HG03432 (cell line): Measurements from ENCODE around the gene ITPK1.

Source experiments
- ATAC-seq: cut with Tn5 transposase; IDR thresholded peaks from one replicate; pipeline ENCODE4 v1.9.1; 2021; ENCODE audit warnings: mild to moderate bottlenecking, moderate library complexity; ENCODE audit not compliant: unreplicated experiment

ITPK1 gene

DNA sequence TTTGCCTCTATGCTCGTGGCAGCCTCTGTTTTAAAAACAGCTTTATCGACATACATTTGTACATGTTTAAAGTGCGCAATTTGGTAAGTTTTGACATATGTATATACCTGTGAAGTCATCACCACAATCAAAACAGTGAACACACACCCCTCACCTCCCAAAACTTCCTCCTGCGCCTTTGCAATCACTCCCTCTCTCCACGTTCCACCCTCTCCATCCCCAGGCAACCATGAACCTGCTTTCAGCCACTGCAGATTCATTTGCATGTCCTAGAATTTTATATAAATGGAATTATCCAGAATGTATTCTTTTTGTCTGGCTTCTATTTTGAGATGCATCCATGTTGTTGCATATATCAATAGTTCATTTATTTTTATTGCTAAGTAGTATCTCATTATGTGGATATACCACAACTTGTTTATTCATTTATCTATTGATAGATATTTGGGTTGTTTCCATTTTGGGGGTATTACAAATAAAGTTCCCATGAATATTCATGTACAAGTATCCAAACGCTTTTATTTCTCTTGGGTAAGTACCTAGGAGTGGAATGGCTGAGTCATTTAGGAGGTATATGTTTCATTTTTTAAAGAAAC lies 208.3 kb downstream of the ITPK1 start:
- no peak for ATAC-seq

DNA sequence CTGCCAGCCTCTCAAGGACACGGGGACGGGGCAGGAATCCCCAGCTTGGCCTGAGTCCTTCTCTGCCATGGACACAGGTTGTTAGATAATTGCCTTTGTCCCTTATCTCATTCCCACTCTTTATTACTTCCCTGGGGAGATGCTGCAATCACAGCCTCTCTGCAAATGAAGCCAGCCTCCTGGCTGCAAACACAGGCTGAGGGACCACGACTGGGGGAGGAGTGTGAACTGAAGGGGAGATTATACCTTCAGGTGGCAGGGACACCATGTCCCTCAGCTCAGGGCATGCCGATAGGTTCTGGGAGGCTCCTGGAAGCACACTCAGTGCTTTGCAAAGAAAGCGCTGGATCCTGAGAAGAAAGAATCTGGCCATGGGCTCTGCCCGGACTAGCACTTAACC lies 208.9 kb downstream of the ITPK1 start:
- ATAC-seq, result no peak

DNA sequence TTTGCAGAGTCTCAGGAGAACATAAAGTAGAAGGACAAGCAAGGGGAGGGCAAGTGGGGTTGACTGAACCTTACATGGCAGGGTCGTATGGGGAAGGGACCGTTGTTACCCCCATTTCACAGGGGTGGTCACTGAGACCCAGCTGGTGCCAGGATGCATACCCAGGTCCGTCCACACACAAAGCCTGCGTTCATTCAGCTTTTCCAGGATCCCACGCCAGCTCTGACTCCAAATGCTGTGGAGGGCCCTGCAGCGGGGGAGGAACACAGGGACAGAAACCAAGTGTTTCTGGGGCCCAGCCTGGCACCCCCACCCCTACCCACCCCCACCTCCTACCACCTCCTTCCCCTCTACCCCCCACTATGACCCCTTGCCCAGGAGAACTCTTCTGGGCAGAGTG lies 209.3 kb downstream of the ITPK1 start:
- no peak for ATAC-seq

DNA sequence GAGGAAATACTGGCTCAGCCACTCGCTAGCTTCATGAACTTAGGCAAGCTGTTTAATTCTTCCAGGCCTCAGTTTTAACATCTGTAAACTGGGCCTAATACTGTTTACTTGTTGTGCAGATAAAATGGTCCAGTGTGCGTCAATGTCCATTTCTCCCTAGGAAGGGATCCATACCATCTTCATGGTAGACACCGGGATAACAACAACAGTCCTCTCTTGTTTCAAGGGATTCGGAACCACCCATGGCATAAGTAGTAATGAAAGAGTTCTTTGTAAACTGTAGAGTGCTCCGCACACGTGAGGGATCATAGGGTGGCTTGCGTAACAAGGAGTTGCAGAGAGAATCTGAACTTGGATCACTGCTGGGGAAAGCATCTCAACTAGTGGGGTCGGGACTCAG lies 210.1 kb downstream of the ITPK1 start:
- ATAC-seq, result no peak

DNA sequence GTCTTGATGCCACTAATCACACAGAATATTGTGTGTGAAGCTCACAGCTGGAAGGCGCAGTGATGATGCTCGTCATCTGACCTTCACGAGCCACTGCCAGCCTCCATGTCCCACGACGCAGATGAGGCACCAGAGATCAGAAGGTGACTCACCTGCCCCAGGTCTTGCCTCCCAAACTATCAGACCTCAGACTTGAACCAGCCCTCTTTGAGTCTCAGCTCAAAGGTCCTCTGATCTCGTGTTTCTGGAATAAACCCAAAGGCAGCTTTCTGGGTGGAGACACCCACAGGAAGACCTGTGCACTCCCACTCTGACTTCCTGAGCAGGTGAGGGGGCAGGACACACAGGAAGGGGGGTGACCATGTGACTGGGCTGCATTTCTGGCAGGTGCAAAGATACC lies 212.4 kb downstream of the ITPK1 start:
- no peak for ATAC-seq

DNA sequence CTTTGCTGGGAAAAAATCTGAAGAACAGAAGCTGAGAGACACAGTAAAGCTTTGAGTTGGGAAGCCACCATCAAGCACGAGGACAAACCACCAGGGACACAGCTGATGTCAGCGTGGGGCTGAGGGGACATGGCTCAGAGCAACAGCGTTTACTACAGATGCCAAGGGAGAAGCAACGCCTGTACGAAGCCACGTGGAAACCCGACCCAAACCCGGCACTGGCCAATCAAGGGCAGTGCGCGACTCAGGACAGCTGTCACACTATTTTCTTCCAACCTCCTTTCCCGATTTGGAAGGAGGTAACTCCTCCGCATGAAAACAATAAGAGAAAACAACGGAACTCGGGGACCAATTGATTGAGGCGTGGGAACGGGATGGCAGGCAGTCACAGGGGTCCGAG lies 213.0 kb downstream of the ITPK1 start:
- ATAC-seq, result no peak

DNA sequence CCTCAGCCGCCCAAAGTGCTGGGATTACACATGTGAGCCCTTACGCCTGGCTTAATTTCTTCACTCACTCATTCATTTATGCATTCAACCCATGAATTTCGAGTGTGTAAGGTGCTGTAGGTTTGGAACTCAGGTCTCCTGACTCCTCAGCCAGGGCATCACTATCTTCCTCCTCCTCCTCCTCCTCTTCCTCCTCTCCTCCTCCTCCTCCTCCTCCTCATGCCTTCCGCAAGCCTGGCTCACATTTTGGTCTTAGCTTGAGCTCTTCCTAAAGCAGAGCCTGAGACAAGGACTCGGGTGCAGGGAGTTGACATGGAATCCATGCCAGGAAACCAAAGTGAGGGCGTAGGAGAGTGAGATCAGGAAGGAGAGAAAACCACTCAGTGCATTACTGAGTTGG lies 213.5 kb downstream of the ITPK1 start:
- no peak for ATAC-seq

DNA sequence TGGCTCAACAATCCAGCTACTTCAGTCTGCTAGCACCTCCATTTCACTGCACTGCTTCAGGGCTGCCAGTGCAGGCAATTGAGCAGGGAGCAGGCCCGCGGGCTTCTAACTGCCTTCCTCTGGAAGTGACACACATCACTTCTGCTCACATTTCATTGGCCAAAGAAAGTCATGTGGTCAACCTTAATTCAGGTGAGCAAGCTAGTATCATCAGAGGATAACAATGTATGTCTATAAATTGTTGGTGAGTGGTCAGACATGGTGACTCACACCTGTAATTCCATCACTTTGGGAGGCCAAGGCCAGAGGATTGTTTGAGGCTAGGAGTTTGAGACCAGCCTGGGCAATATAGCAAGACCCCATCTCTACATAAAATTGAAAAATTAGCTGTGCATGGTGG lies 215.1 kb downstream of the ITPK1 start:
- ATAC-seq, result no peak

DNA sequence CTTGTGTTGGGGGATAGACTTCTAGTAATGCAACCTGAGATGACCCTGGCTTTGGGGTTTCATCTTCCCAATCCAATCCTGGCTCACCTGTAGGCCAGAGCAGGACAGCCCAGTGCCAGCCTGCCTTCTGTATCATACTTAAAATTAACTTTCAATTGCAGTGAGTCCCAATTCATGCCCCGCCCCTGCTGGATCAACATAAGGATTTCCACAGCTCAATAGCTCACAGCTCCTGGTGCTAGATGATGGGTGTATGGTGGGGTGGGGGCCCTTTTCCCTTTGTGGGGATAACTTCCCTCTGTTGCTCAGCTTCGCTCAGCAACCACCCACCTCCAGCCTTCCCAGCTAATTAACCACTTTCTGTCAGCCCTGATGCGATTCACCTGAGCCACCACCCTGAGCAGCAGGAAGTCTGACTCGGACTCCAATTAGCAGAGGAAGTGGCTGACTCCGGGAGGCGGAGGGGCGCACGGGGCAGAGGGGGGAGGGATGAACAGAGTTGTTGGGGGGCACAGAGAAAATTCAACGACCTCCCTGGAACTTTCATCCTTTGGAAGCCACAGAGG lies 217.1 kb downstream of the ITPK1 start:
- no peak for ATAC-seq

DNA sequence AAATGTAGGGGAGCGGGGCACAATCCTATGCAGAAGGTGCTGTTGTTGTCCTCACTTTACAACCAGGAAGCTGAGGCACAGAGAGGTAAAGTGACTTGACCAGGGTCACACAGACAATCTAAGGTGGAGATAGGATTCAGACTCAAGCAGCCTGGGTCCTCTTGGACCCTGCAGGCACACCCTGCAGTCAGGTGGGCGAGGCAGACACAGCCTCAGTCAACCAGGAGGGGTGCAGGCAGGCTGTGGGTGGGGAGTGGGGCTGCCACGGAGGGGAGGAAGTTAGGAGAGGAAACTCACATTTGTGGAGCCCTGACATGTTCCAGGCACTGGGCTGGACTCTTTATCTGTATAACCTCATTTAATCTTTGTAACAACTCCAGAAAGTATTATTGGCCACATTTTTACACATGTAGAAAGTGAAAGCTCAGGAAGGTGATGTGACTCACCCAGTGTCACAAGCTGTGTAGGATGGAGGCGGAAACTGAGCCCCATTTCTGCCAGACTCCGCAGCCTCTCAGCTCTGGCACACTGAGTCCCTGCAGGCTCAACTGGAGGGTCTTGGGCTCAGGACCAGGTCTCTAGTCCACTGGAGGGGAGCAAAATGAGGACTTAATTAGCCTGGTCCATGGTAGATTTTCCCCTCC lies 217.7 kb downstream of the ITPK1 start:
- ATAC-seq, result no peak

DNA sequence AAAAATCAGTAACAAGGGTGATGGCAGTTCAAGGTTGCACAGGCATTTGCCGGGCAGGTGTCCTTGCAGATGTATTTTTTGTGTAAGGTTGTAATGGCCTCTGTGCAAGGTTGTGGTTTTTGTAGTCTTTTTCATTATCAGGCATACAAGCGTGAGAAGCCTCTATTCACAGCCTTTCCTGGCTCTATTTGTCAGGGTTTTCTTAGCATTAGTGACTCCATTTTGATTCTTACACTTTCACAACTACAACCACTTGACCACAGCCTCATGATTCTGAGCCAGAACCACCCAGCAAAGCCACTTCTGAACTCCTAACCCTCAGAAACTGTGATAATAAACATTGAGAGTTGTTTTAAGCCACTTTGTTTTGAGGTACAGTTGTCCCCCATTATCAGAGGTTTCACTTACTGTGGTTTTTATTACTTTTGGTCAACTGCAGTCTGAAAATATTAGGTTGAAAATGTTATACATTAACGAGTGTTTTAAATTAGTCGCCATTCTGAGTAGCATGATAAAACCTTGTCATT lies 220.3 kb downstream of the ITPK1 start:
- ATAC-seq, result no peak

DNA sequence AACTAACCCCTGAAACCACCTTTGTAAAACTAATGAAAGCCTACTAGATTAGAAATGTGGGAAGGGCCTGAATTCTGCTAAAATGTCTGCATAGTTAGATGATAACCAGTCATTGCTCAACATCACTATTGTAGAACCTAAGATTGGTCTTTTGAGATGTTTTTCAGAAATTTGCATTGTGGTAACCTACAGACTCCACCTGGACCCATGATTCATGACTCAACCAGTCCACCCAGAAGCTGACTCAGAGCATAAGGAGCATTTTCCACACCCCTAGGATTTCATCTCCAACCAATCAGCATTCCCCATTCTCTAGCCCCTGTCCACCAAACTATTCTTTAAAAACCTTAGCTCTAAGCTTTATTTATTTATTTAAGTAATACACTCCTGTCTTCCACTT lies 223.1 kb downstream of the ITPK1 start:
- ATAC-seq, result no peak

DNA sequence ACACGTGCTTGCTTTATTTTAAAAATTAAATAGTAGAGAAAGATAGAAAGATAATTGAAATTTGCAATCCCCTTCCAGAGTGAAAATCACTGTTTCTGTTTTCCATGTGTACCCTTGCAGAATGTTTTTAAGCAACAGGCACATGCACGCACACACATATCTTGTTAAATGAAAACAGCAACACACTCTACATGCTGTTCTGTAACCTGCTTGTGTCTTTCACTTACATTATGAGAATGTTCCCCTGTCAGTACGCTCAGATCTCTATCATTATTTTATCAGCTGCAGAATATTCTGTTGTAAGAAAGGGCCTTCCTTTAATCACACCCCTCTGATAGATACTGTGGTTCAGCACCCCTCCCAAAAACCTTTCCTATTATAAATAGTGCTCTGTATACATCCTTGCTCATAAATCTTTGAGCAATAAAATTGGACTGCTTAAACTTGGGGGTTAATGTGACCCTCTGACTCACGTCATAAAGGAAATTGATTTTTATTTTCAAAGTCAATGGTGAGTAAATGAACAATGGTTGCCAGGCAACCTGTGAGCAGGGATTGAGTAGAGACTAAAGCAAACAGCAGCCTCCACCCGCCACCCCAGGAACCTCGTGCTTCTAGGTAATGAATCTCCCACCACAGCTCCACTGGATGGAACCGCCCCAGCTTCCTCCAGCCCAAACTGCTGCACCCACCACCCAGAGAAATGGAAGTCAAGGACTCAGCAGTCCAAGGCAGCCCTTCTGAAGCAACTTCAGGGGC lies 224.7 kb downstream of the ITPK1 start:
- ATAC-seq, result no peak

DNA sequence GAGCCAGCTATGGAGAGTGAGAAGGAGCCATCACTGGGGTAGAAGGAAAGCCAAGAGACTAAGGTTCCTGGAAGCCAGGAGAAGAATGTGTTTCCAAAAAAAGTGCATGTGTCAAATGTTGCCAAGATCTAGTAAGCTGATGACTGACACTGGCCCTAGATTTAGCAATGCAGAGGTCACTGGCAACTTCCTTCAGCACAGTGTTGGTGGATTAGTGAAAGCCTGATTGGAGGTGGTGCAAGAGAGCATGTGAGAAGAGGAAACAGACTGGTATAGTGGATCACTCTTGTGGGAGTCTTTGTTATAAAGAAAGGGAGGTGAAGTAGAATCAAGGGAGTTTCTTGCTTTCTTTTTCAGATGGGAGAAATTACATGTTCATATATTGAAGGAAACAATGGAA lies 226.8 kb downstream of the ITPK1 start:
- no peak for ATAC-seq

DNA sequence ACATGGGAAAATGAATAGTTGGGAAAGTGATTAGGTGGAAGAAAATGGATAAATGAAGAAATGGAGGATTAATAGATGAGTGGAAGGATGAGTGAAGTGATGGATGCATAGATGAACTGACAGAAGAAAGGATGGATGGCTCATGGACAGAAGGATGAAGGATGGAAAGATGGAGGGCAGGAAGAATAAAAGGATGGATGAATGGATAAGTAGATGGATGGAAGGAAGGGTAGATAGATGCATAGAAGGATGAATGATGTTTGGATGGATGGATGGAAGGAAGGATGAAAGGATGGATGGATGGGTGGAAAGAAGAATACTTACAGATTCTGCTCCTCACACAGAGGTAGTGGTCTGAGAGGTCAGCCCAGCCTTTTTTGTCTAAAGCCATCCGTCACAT lies 228.6 kb downstream of the ITPK1 start:
- ATAC-seq, result no peak
